Endothelial cell of umbilical vein (primary cell): ENCODE data around the gene CTSC. TPM values are rescaled to one million over a fixed set of nuclear protein-coding genes. Genes with fewer than 3 reads are reported as not detected.

Experiments
- BruUV-seq: library from RNA; stranded (reverse); fragments of 400-500 nt; replicated peaks from 2 replicates; lab custom pipeline; 2021; lab: Mats Ljungman, UMichigan
- CTCF ChIA-PET: fragments of 300-600, 350-600 bp; sonication (Branson Sonifier 250); formaldehyde crosslinking; loops from one replicate; lab custom pipeline; 2021; ENCODE audit warnings: antibody characterized with exemption, inconsistent platforms; lab: Charles Lee
- POLR2A ChIA-PET: fragments of 300-600, 350-600 bp; sonication (Branson Sonifier 250); formaldehyde crosslinking; loops from one replicate; lab custom pipeline; 2021; ENCODE audit warnings: antibody characterized with exemption, inconsistent platforms; lab: Charles Lee
- DNase-seq: peaks from one replicate; pipeline ENCODE4 v3.0.0-alpha.2; 2011; ENCODE audit warnings: low read depth, low spot score
- FAIRE-seq: peaks from 2 replicates; lab custom pipeline; 2011; peaks lifted over from hg19 to GRCh38; lab: Jason Lieb, UNC
- H2AFZ ChIP-seq: 2 replicates; pipeline ENCODE4 v1.6.0; 2012; ENCODE audit warnings: low read depth, low read length, control low read depth, inconsistent platforms
- H3K27ac ChIP-seq: 2 replicates; pipeline ENCODE4 v1.5.1; 2011; ENCODE audit warnings: low read depth, mild to moderate bottlenecking, control low read depth, low read length, moderate library complexity; ENCODE audit not compliant: insufficient read depth
- H3K27me3 ChIP-seq, 2 experiments: 2 replicates each; pipeline versions ENCODE4 v1.6.0 to v1.6.1; 2011; ENCODE audit warnings: low read length in 2 of 2, mixed read lengths in 1 of 2; ENCODE audit not compliant: control insufficient read depth in 2 of 2, insufficient read depth in 2 of 2
- H3K36me3 ChIP-seq, 2 experiments: 2 replicates in 1 of 2; 3 replicates in 1 of 2; pipeline ENCODE4 v1.5.1; 2011; ENCODE audit warnings: low read length in 2 of 2, mild to moderate bottlenecking in 1 of 2, moderate library complexity in 1 of 2; ENCODE audit not compliant: control insufficient read depth in 2 of 2, insufficient read depth in 2 of 2; ENCODE audit errors: extremely low read depth in 1 of 2
- H3K4me1 ChIP-seq: 3 replicates; pipeline ENCODE4 v1.5.1; 2011; ENCODE audit warnings: mild to moderate bottlenecking, low read length; ENCODE audit not compliant: control insufficient read depth, insufficient read depth; ENCODE audit errors: extremely low read depth
- H3K4me2 ChIP-seq: 2 replicates; pipeline ENCODE4 v1.6.1; 2011; ENCODE audit warnings: low read length, control low read depth, mixed read lengths; ENCODE audit not compliant: insufficient read depth
- H3K4me3 ChIP-seq, 3 experiments: fragments of 200-600 bp in 1 of 3; sonication (generic), shearing (Covaris generic) in 1 of 3; replicated peaks in 1 of 3; 2 replicates each; pipeline ENCODE4 v1.5.1; 2011 to 2016; ENCODE audit warnings: control low read depth in 3 of 3, low read length in 3 of 3, mild to moderate bottlenecking in 2 of 3, inconsistent platforms in 1 of 3, low read depth in 1 of 3, moderate library complexity in 1 of 3; ENCODE audit not compliant: insufficient read depth in 1 of 3
- H3K79me2 ChIP-seq: 2 replicates; pipeline ENCODE4 v1.6.0; 2012; ENCODE audit warnings: low read length, inconsistent platforms; ENCODE audit not compliant: control insufficient read depth, insufficient read depth
- H3K9ac ChIP-seq: replicated peaks from 2 replicates; pipeline ENCODE3; 2011; ENCODE audit warnings: low read length, control low read depth; ENCODE audit not compliant: insufficient read depth; ENCODE audit errors: extremely low read depth
- H3K9me1 ChIP-seq: replicated peaks from 3 replicates; pipeline ENCODE4 v1.6.0; 2011; ENCODE audit warnings: mild to moderate bottlenecking, low read length; ENCODE audit not compliant: control insufficient read depth, insufficient read depth; ENCODE audit errors: extremely low read depth
- H3K9me3 ChIP-seq: replicated peaks from 2 replicates; pipeline ENCODE4 v1.5.1; 2012; ENCODE audit warnings: low read length, inconsistent platforms; ENCODE audit not compliant: control insufficient read depth, insufficient read depth
- H4K20me1 ChIP-seq: replicated peaks from 2 replicates; pipeline ENCODE3; 2011; ENCODE audit warnings: mild to moderate bottlenecking, low read length; ENCODE audit not compliant: control insufficient read depth, insufficient read depth; ENCODE audit errors: extremely low read depth
- EZH2 ChIP-seq: IDR thresholded peaks from 2 replicates; pipeline ENCODE4 v1.6.1; 2012; ENCODE audit warnings: borderline replicate concordance, low read depth, mild to moderate bottlenecking, moderate library complexity, low read length, inconsistent platforms; ENCODE audit not compliant: severe bottlenecking
- GATA2 ChIP-seq: IDR thresholded peaks from 2 replicates; pipeline ENCODE4 v1.7.0; 2011; ENCODE audit warnings: low read depth, mild to moderate bottlenecking, moderate library complexity, mixed read lengths, low read length; ENCODE audit not compliant: insufficient read length, insufficient read depth
- POLR2AphosphoS5 ChIP-seq: IDR thresholded peaks from 2 replicates; pipeline ENCODE4 v1.6.1; 2012; ENCODE audit warnings: low read depth, mild to moderate bottlenecking, control low read depth, low read length, moderate library complexity; ENCODE audit not compliant: insufficient read depth
- dilution Hi-C: fragments of 300-500 bp; cut with MboI; formaldehyde crosslinking; loops from one replicate; pipeline ENCODE4 v1.15.0; 2019; ENCODE audit warnings: low sequenced_read_pairs; ENCODE audit not compliant: extremely low pct_ligation_motif_present
- intact Hi-C: fragments of 100-400 bp; cut with micrococcal nuclease; formaldehyde crosslinking; loops from one replicate; pipeline ENCODE4 v1.10.0; 2022
- polyA plus RNA-seq, 4 experiments: library from polyadenylated mRNA; depleted of rRNA in 3 of 4; stranded (reverse) in 3 of 4; unstranded in 1 of 4; fragments of >200 nt; gene quantifications; 2 replicates each; pipeline versions ENCODE4 v1.2.1 to v1.2.3, GENCODE V29; 2011 to 2012; ENCODE audit warnings: missing spikeins in 1 of 4
- total RNA-seq: library from RNA; stranded (reverse); gene quantifications from 2 replicates; pipeline ENCODE4 v1.2.3, GENCODE V29; 2021
- TF ChIP-seq, protein P1 (sequence below): IDR thresholded peaks from 2 replicates; pipeline ENCODE4 v1.6.1; 2011; ENCODE audit not compliant: insufficient read depth, insufficient read length

The CTSC gene
- total and polyA plus RNA-seq, 2 donors (not counting 3 experiments of a cell fraction or from before 2014, with no cell fraction given), result 130 to 186 TPM

DNA sequence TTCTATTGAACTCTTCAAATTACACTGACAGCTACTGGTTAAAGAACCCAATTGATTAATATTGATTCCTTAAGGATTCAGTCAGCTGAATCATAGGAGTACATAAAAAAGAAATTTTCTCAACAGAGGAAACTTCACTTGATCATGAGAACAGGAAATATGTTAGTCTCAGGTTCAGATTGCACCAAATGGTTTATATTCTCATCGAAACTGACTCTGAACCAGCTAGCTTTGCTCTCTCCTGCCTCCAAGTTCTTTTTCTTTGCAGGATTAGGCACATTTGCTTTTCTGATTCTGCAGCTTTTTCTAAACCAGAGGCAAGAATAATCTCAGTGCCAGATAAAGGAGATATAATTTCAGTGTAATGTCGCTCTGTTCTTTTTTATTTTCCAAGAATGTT, 33.2 kb upstream of the CTSC start:
- Histone ChIP-seq H3K4me3 (no peak overlapping the region), H3K9ac (no peak overlapping the region), H3K79me2 (no peaks in the 10 kb centered on the region), H2AFZ (no peak overlapping the region), H3K9me3 (no peaks in the 10 kb centered on the region), H3K36me3 (no peaks in the 10 kb centered on the region), H4K20me1 (no peaks in the 10 kb centered on the region), H3K9me1 (no peaks in the 10 kb centered on the region), H3K27me3 (no peaks in the 10 kb centered on the region), H3K4me2 (no peak overlapping the region), H3K27ac (no peak overlapping the region), H3K4me1 (no peaks in the 10 kb centered on the region)
- ChIA-PET CTCF (no interaction called here), POLR2A (interaction anchor here (0.6 kb wide), 1 partner anchor 9 kb away, joined by 3 read pairs; no protein-coding TSS in a partner anchor)
- no TSS peak for BruUV-seq
- no peak for FAIRE-seq
- DNase-seq, result no peak
- TF ChIP-seq, protein P1, sequence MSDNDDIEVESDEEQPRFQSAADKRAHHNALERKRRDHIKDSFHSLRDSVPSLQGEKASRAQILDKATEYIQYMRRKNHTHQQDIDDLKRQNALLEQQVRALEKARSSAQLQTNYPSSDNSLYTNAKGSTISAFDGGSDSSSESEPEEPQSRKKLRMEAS, result no peak
- dilution Hi-C loops, result no loop called here
- intact Hi-C loops, result no loop called here

DNA sequence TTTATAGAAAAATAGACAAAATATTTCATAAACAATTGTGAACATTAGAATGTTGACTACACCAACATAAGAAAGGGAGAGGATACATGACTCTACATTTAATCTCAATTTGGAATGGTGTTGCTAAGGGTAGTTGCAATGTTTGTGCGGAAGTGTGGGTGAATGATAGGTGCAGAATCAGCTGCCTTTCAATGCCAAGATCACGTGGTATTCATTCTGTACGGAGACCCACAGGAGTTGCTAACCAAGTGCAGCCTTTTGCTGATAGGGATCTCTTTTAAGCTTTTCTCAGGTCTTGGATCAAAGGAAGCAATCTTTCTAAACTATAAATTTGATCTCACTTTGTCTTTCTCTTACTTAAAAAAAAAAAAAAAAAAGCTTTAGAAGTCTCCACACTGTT, 29.8 kb upstream of the CTSC start:
- ChIA-PET CTCF (interaction anchor here (1.8 kb wide), 1 partner anchor 12 kb away, joined by 6 read pairs; no protein-coding TSS in a partner anchor), POLR2A (no interaction called here)
- H3K4me1 ChIP-seq, result peaks cover 10% of the 10 kb centered on the region
- H3K4me3 ChIP-seq, result no peak overlapping the region
- no peaks in the 10 kb centered on the region for H4K20me1 ChIP-seq
- intact Hi-C loops (no loop called here), dilution Hi-C loops (no loop called here)
- no peaks in the 10 kb centered on the region for H3K27me3 ChIP-seq
- H3K27ac ChIP-seq, result no peak overlapping the region
- no peaks in the 10 kb centered on the region for H3K79me2 ChIP-seq
- BruUV-seq, result no TSS peak
- H3K9me1 ChIP-seq, result no peaks in the 10 kb centered on the region
- DNase-seq (no peak), FAIRE-seq (peak; percentile 35)
- no peaks in the 10 kb centered on the region for H3K36me3 ChIP-seq
- no peak for TF ChIP-seq POLR2AphosphoS5
- TF ChIP-seq GATA2, result no peak
- no peak for TF ChIP-seq EZH2
- no peaks in the 10 kb centered on the region for H3K9me3 ChIP-seq
- no peak overlapping the region for H3K4me2 ChIP-seq
- H3K9ac ChIP-seq, result no peak overlapping the region
- no peak overlapping the region for H2AFZ ChIP-seq
